ENCODE data around the gene GGA2.
"Not testable (repeated sequence)": the region's sequence is repeated elsewhere in the genome, so short reads cannot be mapped to it uniquely, and the experiment has no call there.

Gene GGA2

GRCh38 chr16:23491490-23492391, 18.6 kb downstream of the GGA2 start:
- TF ChIP-seq, protein P1, sequence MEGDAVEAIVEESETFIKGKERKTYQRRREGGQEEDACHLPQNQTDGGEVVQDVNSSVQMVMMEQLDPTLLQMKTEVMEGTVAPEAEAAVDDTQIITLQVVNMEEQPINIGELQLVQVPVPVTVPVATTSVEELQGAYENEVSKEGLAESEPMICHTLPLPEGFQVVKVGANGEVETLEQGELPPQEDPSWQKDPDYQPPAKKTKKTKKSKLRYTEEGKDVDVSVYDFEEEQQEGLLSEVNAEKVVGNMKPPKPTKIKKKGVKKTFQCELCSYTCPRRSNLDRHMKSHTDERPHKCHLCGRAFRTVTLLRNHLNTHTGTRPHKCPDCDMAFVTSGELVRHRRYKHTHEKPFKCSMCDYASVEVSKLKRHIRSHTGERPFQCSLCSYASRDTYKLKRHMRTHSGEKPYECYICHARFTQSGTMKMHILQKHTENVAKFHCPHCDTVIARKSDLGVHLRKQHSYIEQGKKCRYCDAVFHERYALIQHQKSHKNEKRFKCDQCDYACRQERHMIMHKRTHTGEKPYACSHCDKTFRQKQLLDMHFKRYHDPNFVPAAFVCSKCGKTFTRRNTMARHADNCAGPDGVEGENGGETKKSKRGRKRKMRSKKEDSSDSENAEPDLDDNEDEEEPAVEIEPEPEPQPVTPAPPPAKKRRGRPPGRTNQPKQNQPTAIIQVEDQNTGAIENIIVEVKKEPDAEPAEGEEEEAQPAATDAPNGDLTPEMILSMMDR (IDR thresholded peaks at IDR 0.05; ENCODE audit: borderline replicate concordance, control extremely low read depth, extremely low read depth, insufficient read depth, missing control alignments), result no peak
- DNase-seq (ENCODE audit: low spot score), result no peak
- in situ Hi-C loops (cut with MboI; ENCODE audit: low sequenced_read_pairs, unreplicated experiment), result no loop called here

- TF ChIP-seq, protein P1 (IDR thresholded peaks at IDR 0.05; ENCODE audit: borderline replicate concordance, control extremely low read depth, extremely low read depth, insufficient read depth, missing control alignments), result no peak
- in situ Hi-C loops (cut with MboI; ENCODE audit: low sequenced_read_pairs, unreplicated experiment), result no loop called here
- no peak for DNase-seq (ENCODE audit: low spot score)
These were observed 23.8 kb downstream of the GGA2 start for GRCh38 chr16:23486480-23486879.

GRCh38 chr16:23485841-23486240, 24.5 kb downstream of the GGA2 start:
- no peak for DNase-seq (ENCODE audit: low spot score)
- in situ Hi-C loops (cut with MboI; ENCODE audit: low sequenced_read_pairs, unreplicated experiment), result no loop called here
- TF ChIP-seq, protein P1 (IDR thresholded peaks at IDR 0.05; ENCODE audit: borderline replicate concordance, control extremely low read depth, extremely low read depth, insufficient read depth, missing control alignments), result no peak

GRCh38 chr16:23485257-23485614, 25.1 kb downstream of the GGA2 start:
- TF ChIP-seq, protein P1 (IDR thresholded peaks at IDR 0.05; ENCODE audit: borderline replicate concordance, control extremely low read depth, extremely low read depth, insufficient read depth, missing control alignments), result no peak
- no peak for DNase-seq (ENCODE audit: low spot score)
- in situ Hi-C loops (cut with MboI; ENCODE audit: low sequenced_read_pairs, unreplicated experiment), result no loop called here

DNA sequence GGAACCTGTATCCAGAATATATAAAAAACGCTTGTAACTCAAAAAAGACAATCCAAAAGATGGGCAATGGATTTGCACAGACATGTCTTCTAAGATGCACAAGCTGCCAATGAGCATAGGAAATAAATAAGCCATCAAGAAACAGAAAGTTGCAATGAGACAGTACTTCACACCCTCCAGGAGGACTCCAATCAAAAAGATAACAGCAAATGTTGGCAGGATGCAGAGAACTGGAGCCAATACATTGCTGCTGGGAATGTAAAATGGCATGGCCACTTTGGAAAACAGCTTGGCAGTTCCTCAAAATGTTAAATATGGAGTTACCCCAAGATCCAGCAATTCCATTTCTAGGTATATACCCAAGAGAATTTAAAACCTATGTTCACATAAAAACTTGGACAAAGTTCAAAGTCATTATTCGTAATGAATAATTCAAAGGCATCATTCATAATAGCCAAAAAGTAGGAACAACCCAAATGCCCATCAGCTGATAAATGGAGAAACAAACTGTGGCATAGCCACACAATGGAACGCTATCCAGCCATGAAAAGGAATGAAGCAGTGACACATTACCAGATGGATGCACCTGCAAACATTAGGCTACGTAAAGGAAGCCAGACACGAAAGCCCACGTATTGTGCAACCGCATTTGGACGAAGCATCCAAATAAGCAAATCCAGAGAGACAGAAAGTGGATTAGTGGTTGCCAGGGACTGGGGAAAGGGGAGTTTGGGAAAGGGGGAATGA, 25.6 kb downstream of the GGA2 start:
- in situ Hi-C loops (cut with MboI; ENCODE audit: low sequenced_read_pairs, unreplicated experiment), result no loop called here
- DNase-seq (ENCODE audit: low spot score), result no peak
- TF ChIP-seq, protein P1 (IDR thresholded peaks at IDR 0.05; ENCODE audit: borderline replicate concordance, control extremely low read depth, extremely low read depth, insufficient read depth, missing control alignments), result no peak

GRCh38 chr16:23483492-23483891, 26.8 kb downstream of the GGA2 start:
- in situ Hi-C loops (cut with MboI; ENCODE audit: low sequenced_read_pairs, unreplicated experiment); DNase-seq (ENCODE audit: low spot score): not testable (repeated sequence)

GRCh38 chr16:23482778-23483177, 27.5 kb downstream of the GGA2 start:
- in situ Hi-C loops (cut with MboI; ENCODE audit: low sequenced_read_pairs, unreplicated experiment), result no loop called here
- no peak for DNase-seq (ENCODE audit: low spot score)
- TF ChIP-seq, protein P1 (IDR thresholded peaks at IDR 0.05; ENCODE audit: borderline replicate concordance, control extremely low read depth, extremely low read depth, insufficient read depth, missing control alignments), result no peak
